Measurements from ENCODE around the gene GOLGA8B. TPM values are rescaled to one million over a fixed set of nuclear protein-coding genes. Genes with fewer than 3 reads are reported as not detected.

Gene GOLGA8B
- total and polyA plus RNA-seq, 2 of the 8 experiments (the other 6 are each of a cell fraction or from before 2014, with no cell fraction given), result 14.1 to 23.3 TPM

- TF ChIP-seq RNF2 (IDR thresholded peaks at IDR 0.05; ENCODE audit: borderline replicate concordance, low read depth, low read length, missing control alignments, poor library complexity, severe bottlenecking) (no peak), CREB1 (IDR thresholded peaks at IDR 0.05) (no peak), SP1 (IDR thresholded peaks at IDR 0.05; ENCODE audit: low read depth, low read length) (no peak), ATF3 (IDR thresholded peaks at IDR 0.05; ENCODE audit: insufficient read depth, low read depth, low read length) (no peak), JUND (IDR thresholded peaks at IDR 0.05; ENCODE audit: low read length) (no peak), KDM1A (IDR thresholded peaks at IDR 0.05; ENCODE audit: borderline replicate concordance, low read length) (no peak), RAD21 (IDR thresholded peaks at IDR 0.05 in 1 of 2, conservative IDR thresholded peaks at IDR 0.05 in 1 of 2; ENCODE audit: low read depth in 2 of 2, low read length in 2 of 2) (no peak), POLR2AphosphoS5 (IDR thresholded peaks at IDR 0.05; ENCODE audit: low read depth, low read length) (no peak), CEBPB (IDR thresholded peaks at IDR 0.05; ENCODE audit: low read depth, low read length) (no peak), TAF7 (optimal IDR thresholded peaks at IDR 0.05; ENCODE audit: borderline replicate concordance, low read depth, low read length) (no peak), BCL11A (IDR thresholded peaks at IDR 0.05; ENCODE audit: low read depth in 2 of 2, low read length in 2 of 2) (no peak), MAFK (IDR thresholded peaks at IDR 0.05; ENCODE audit: low read depth, low read length) (no peak), GABPA (IDR thresholded peaks at IDR 0.05; ENCODE audit: borderline replicate concordance, insufficient read depth, low read length) (no peak)
Measured at GRCh38 chr15:34609102-34610057, 25.9 kb upstream of the GOLGA8B start (continued).
